Astrocyte (in vitro differentiated cells and primary cell): ENCODE data around the gene C18orf63. TPM values are rescaled to one million over a fixed set of nuclear protein-coding genes. Genes with fewer than 3 reads are reported as not detected.

Source experiments
- DNase-seq: peaks from one replicate; pipeline ENCODE4 v3.0.0-alpha.2; 2010; ENCODE audit warnings: low read depth
- FAIRE-seq: peaks from 2 replicates; lab custom pipeline; 2011; peaks lifted over from hg19 to GRCh38; lab: Jason Lieb, UNC
- H2AFZ ChIP-seq: 2 replicates; pipeline ENCODE4 v1.6.0; 2012; ENCODE audit warnings: low read depth, low read length, inconsistent platforms
- H3K27ac ChIP-seq: 2 replicates; pipeline ENCODE4 v1.5.1; 2011; ENCODE audit warnings: low read depth, low read length, inconsistent platforms
- H3K27me3 ChIP-seq: 2 replicates; pipeline ENCODE4 v1.6.0; 2011; ENCODE audit warnings: low read length, inconsistent platforms; ENCODE audit not compliant: insufficient read depth
- H3K36me3 ChIP-seq: 2 replicates; pipeline ENCODE4 v1.5.1; 2011; ENCODE audit warnings: low read length, inconsistent platforms; ENCODE audit not compliant: insufficient read depth
- H3K4me1 ChIP-seq: 2 replicates; pipeline ENCODE4 v1.5.1; 2011; ENCODE audit warnings: low read length, inconsistent platforms; ENCODE audit not compliant: insufficient read depth
- H3K4me2 ChIP-seq: 2 replicates; pipeline ENCODE4 v1.6.0; 2012; ENCODE audit warnings: low read length, inconsistent platforms
- H3K4me3 ChIP-seq: 2 replicates; pipeline ENCODE4 v1.5.1; 2011; ENCODE audit warnings: low read depth, mild to moderate bottlenecking, low read length, inconsistent platforms; ENCODE audit not compliant: insufficient read depth
- H3K79me2 ChIP-seq: 2 replicates; pipeline ENCODE4 v1.6.0; 2012; ENCODE audit warnings: mild to moderate bottlenecking, low read length, inconsistent platforms; ENCODE audit not compliant: insufficient read depth
- H3K9ac ChIP-seq: 2 replicates; pipeline ENCODE4 v1.6.0; 2012; ENCODE audit warnings: mild to moderate bottlenecking, low read length, inconsistent platforms
- H3K9me3 ChIP-seq: 2 replicates; pipeline ENCODE4 v1.5.1; 2012; ENCODE audit warnings: low read depth, mild to moderate bottlenecking, low read length, inconsistent platforms; ENCODE audit not compliant: insufficient read depth
- H4K20me1 ChIP-seq: 2 replicates; pipeline ENCODE4 v1.6.0; 2012; ENCODE audit warnings: low read length, inconsistent platforms; ENCODE audit not compliant: insufficient read depth
- H3K27ac Mint-ChIP-seq: one replicate; pipeline ENCODE4 v1.8.0; 2021; ENCODE audit warnings: mild to moderate bottlenecking, mixed read lengths; ENCODE audit not compliant: unreplicated experiment
- H3K27me3 Mint-ChIP-seq: one replicate; pipeline ENCODE4 v1.8.0; 2021; ENCODE audit warnings: low read depth, mixed read lengths; ENCODE audit not compliant: unreplicated experiment
- H3K36me3 Mint-ChIP-seq: one replicate; pipeline ENCODE4 v1.8.0; 2021; ENCODE audit warnings: low read depth, mixed read lengths; ENCODE audit not compliant: unreplicated experiment
- H3K4me1 Mint-ChIP-seq: one replicate; pipeline ENCODE4 v1.8.0; 2021; ENCODE audit warnings: low read depth, mixed read lengths; ENCODE audit not compliant: unreplicated experiment
- H3K4me3 Mint-ChIP-seq: one replicate; pipeline ENCODE4 v1.8.0; 2021; ENCODE audit warnings: mild to moderate bottlenecking, moderate library complexity, mixed read lengths; ENCODE audit not compliant: unreplicated experiment
- H3K9me3 Mint-ChIP-seq: one replicate; pipeline ENCODE4 v1.8.0; 2021; ENCODE audit warnings: mild to moderate bottlenecking, mixed read lengths; ENCODE audit not compliant: unreplicated experiment
- EZH2 ChIP-seq: IDR thresholded peaks from 2 replicates; pipeline ENCODE4 v1.6.1; 2012; ENCODE audit warnings: mild to moderate bottlenecking, low read length, inconsistent platforms; ENCODE audit not compliant: insufficient read depth
- total RNA-seq: library from RNA; stranded (reverse); gene quantifications from 2 replicates; pipeline ENCODE4 v1.2.1, GENCODE V29; 2021
- TF ChIP-seq, protein P1 (sequence below): IDR thresholded peaks from 2 replicates; pipeline ENCODE4 v1.5.1; 2011; ENCODE audit warnings: low read depth, mild to moderate bottlenecking, inconsistent platforms, low read length, moderate library complexity; ENCODE audit not compliant: insufficient read depth

The C18orf63 gene
- total RNA-seq, 1 donor from 2014 or later: not detected

DNA sequence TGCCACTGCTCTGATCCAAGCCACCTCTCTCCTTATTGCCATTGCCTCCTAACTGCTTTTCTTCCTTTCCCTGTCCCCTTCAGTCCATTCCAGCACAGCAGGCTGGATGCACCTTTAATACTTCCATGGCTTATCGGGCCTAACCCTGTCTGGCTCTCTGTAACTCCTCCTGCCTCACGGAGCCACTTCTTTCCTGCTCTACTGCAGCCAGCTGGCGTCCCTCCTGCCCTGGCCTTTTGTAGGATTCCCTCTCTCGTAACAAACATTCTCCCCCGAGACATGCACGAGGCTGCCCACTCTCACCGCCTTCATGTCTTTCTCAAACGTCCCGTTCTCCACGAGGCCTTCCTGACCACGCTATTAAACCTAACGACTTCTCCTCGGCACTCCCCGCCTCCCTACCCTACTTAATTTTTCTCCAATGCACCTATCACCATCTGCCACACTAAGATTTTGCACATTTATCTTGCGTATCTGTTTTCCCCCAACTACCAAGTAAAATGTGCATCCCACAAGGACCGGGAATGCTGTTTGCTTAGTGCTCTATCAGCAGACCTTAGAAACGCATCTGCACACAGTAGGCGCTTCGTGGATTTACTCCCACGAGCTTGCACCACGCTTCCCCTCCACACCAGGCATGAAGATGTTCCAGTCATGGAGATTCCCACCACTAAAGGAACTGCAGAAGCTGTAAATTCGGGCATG lies 728 bp upstream of the C18orf63 start:
- H3K9me3 ChIP-seq: no peaks in the 10 kb centered on the region
- Mint-ChIP-seq H3K4me1 (peaks cover 21% of the 10 kb centered on the region), H3K27me3 (no peaks in the 10 kb centered on the region)

DNA sequence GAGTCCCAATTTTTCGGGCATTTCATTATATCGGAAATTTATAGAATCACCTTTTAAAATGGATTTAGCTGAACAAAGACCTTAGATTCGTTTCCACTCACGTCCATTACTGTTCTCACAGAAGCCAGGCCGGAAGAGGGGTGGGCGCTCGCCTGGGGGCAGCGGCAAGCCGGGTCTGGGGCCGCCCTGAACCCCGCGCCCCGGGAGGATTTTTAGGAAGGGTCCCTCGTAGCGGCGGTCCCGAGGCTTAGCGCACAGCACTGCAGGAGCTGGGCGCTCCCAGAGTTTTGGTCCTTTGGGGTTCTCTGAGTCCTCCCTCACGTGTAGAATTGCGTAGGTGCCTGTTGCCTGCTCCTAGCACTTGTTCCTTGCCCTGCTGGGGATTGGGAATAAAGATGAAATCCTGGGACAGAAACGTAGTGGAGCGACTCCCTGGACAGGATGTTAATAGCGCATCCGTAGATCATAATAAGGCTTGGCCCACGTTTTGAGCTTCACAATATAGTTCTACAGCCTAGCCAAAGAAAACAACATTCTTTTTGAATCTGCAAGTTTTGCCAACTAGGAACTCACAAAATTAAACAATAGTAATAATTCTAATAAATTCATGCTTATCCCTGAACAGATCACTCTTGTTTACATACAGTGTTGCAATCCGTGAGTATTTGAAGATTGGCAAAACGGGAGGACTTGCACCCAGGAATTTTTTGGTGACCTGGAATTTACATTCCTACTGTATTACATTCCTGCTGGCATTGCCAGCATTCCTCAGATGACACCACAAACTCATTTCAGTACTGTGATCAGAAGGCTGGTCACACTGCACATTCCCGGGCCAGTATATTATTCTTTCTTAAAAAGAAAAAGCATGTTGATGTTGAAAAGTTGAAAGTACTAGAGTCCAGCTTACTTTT lies 875 bp downstream of the C18orf63 start:
- peaks cover 5% of the 10 kb centered on the region for H3K4me1 ChIP-seq
- H3K9me3 ChIP-seq: no peaks in the 10 kb centered on the region
- H3K79me2 ChIP-seq: no peaks in the 10 kb centered on the region
- H4K20me1 ChIP-seq: no peaks in the 10 kb centered on the region
- peak overlapping the region; percentile 0 for H3K4me2 ChIP-seq
- H3K27me3 Mint-ChIP-seq: no peaks in the 10 kb centered on the region
- H3K9me3 Mint-ChIP-seq: peaks cover 4% of the 10 kb centered on the region
- peaks cover 21% of the 10 kb centered on the region for H3K4me1 Mint-ChIP-seq
- H3K27me3 ChIP-seq: no peaks in the 10 kb centered on the region
- no peak overlapping the region for H3K9ac ChIP-seq
- H3K36me3 Mint-ChIP-seq: no peaks in the 10 kb centered on the region
- H3K27ac ChIP-seq: no peak overlapping the region
- H3K36me3 ChIP-seq: no peaks in the 10 kb centered on the region
- H3K4me3 Mint-ChIP-seq: no peak overlapping the region
- DNase-seq: peak; percentile 73
- H3K27ac Mint-ChIP-seq: peak overlapping the region; percentile 58
- no peak overlapping the region for H3K4me3 ChIP-seq
- peak; percentile 75 for FAIRE-seq
- H2AFZ ChIP-seq: no peak overlapping the region
- TF ChIP-seq, protein P1, sequence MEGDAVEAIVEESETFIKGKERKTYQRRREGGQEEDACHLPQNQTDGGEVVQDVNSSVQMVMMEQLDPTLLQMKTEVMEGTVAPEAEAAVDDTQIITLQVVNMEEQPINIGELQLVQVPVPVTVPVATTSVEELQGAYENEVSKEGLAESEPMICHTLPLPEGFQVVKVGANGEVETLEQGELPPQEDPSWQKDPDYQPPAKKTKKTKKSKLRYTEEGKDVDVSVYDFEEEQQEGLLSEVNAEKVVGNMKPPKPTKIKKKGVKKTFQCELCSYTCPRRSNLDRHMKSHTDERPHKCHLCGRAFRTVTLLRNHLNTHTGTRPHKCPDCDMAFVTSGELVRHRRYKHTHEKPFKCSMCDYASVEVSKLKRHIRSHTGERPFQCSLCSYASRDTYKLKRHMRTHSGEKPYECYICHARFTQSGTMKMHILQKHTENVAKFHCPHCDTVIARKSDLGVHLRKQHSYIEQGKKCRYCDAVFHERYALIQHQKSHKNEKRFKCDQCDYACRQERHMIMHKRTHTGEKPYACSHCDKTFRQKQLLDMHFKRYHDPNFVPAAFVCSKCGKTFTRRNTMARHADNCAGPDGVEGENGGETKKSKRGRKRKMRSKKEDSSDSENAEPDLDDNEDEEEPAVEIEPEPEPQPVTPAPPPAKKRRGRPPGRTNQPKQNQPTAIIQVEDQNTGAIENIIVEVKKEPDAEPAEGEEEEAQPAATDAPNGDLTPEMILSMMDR: no peak
- TF ChIP-seq EZH2: no peak

More for the DNA sequence above, 728 bp upstream of the C18orf63 start:
- Mint-ChIP-seq H3K4me3 (no peak overlapping the region), H3K36me3 (no peaks in the 10 kb centered on the region), H3K27ac (no peak overlapping the region), H3K9me3 (peaks cover 2% of the 10 kb centered on the region)
- Histone ChIP-seq H2AFZ (no peak overlapping the region), H3K4me3 (no peak overlapping the region), H3K9ac (no peak overlapping the region), H3K27ac (no peak overlapping the region), H3K27me3 (no peaks in the 10 kb centered on the region), H3K36me3 (no peaks in the 10 kb centered on the region), H4K20me1 (no peaks in the 10 kb centered on the region), H3K4me1 (peaks cover 5% of the 10 kb centered on the region), H3K79me2 (no peaks in the 10 kb centered on the region), H3K4me2 (no peak overlapping the region)
- FAIRE-seq: no peak
- TF ChIP-seq EZH2: no peak
- TF ChIP-seq, protein P1: no peak
- DNase-seq: no peak
